ENCODE measurements around the gene ZFPM1.
"Not testable (repeated sequence)": the region's sequence is repeated elsewhere in the genome, so short reads cannot be mapped to it uniquely, and the experiment has no call there.

ZFPM1 gene

DNA sequence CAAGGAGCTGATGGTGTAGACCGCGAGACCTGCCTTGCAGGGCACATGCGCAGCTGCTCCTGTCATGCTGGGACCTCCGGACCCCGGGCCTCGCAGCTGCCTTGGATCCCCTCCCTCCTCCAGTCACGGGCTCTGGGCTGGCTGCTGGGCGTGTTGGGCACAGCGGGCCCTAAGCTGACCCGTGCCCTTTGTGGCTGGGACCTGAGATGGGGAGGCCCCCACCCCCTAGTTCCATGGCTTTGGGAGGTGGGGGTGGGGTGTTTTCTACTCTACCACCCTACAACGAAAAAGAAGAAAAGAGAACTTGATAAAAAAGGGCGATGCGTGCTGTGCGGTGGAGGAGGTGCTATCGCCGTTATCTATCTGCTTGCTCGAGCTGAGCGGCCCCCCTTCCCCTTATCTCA, 14.5 kb downstream of the ZFPM1 start:
- no peak for FAIRE-seq

- no peak for FAIRE-seq
These were observed 15.4 kb downstream of the ZFPM1 start for GRCh38 chr16:88468275-88469129.

DNA sequence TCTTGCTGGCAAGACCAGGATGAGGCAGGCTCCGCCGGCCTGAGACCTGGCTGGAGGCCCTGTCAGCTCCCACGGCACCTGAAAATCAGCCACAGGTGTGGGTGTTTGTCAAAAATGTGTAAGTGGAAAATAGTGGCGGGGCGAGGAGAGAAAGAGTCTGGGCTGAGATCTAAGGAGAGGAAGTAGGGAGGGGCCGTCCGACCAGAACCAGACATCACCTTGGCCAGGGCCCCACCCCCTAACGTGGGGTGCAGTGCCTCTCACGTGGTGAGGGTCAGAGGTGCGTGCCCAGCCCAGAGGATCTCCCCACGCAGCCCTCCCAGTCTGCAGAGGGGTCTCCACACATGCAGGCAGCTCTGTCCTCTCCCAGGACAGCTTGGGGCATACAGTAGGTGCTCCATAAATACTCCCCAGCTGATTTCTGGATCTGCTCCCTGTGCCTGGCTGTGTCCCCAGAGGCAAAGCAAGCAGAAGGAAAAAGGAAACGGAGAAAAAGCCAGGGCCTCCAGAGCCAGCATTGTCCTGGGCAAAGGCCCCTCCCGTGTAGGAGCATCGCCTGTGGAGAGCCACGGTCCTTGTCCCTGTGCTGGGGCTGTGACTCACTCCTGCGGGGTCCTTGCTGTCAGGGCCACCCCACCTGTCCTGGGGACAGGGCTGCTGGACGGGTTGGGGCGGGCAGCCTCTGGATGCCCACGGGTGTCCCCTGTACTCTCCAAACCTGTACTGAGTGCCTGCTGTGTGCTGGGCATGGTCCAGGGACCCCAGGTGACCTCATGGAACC, 16.7 kb downstream of the ZFPM1 start:
- FAIRE-seq, result no peak

DNA sequence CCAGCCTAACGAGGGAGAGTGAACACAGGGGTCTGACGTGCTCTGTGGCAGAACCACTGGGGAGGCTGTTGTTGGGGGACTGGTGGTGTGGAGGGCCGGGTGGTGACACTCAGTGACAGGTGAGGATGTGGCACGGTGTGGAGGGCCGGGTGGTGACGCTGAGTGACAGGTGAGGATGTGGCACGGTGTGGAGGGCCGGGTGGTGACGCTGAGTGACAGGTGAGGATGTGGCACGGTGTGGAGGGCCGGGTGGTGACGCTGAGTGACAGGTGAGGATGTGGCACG, 17.3 kb downstream of the ZFPM1 start:
- not testable (repeated sequence) for FAIRE-seq

DNA sequence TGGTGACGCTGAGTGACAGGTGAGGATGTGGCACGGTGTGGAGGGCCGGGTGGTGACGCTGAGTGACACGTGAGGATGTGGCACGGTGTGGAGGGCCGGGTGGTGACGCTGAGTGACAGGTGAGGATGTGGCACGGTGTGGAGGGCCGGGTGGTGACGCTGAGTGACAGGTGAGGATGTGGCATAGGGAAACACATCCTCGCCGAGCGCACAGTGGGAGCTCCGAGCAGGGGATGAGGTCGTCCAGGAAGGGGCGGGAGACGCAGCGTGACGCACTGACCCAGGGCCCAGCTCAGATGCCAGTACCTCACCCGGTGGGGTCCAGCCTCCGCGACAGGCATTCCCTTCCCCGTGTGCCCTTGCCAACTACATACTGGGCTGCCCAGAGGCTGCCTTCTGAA, 17.6 kb downstream of the ZFPM1 start:
- FAIRE-seq, result not testable (repeated sequence)

GRCh38 chr16:88471115-88471514, 18.0 kb downstream of the ZFPM1 start:
- FAIRE-seq, result no peak

DNA sequence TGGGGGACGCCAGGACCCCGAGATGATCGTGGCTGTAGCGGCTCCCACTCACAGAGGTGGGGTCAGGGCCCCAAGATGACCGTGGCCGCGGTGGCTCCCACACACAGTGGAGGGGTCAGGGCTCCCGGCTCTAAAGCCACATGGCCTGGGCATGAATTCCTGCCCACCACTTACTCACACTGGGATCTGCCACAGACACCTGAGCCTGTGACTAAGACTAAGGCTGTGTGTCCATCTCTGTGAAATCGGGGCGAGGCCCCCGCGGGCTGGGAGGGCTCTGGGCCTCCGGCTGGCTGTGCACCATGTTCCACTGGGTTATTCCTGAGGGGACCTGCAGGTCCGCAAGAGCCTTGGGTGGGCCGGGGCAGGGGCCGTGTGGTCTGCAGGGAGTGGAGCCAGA, 18.5 kb downstream of the ZFPM1 start:
- FAIRE-seq, result no peak

DNA sequence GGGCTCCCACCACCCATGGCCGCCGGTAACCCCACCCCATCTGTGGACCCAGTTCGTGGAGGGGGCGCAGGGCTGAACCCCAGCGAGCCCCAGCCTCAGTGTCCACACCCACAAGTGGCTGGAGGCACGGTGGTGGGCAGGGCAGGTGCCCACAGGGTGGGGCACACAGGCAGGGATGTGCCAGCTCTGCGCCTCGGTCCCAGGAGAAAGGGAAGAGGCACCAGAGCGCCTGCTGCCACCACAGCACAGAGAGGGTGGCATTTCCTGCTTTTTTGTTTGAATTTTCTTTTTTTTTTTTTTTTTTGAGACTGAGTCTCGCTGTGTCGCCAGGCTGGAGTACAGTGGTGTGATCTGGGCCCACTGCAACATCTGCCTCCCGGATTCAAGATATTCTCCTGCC, 19.0 kb downstream of the ZFPM1 start:
- FAIRE-seq, result no peak

DNA sequence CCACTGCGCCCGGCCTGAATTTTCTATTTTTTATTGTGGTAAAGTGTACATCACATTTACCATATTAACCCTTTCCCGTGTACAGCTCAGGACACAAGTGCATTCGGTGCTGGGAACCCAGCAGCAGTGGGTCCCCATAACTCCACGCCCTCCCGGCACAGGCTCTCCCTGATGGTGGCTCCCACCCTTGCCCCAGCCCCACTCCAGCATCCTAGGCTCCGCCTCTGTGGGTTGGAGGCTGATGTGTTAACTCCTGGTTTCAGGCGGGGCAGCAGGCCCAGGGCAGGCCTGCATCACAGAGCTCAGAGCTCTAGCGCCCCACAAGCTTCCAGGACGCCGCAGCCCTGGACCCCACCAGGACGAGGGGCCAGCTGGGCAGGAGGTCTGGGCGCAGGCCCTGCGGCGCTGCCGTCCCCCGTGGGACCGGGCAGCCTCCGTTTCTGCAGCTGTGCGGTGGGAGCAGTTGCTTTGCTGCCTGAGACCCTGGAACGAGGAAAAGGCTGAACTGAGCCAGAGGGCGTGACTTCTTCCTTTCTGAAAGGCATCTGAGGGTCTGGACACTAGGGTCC, 19.6 kb downstream of the ZFPM1 start:
- FAIRE-seq, result no peak

DNA sequence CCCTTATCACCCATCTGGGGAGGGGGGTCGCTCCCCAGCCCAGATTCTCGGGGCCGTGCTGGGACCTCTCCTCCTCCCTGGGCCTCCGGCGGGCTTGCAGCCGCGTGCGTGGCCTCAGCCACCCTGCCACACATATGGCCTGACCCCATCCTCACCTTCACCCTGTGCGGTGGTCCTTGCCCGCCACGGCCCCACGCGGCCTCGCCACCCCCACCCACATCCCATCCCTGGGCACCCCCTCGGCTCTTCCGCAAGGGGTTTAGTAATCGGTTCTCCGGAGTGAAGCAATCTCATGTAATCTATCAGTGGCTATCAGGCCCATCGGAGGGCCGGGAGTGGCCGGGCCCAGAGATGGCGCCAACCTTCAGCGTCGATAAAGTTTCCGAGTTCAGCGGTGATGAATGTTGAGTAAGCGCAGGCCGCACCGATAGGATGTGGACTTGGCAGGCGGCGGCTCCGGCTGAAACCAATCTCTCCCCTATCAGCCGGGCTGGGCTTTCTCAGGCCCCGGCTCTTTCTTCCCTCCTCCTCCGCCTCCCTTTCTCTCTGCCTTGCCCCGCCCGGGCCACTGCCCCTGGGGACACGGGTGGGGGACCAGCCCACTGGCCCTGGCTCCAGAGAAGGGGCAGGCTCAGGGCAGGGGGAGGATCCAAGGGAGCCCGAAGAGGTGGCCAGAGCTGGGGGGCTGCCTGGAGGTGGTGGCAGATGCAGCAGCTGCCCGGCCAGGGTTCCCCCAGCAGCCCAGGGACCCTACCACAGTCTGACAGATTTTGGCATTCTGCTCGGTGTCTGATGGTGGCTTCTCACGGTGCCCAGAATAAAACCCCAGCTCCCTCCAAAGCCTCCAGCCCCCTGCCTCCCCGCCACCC, 20.8 kb downstream of the ZFPM1 start:
- FAIRE-seq, result no peak

- no peak for FAIRE-seq
These were observed 22.0 kb downstream of the ZFPM1 start for GRCh38 chr16:88475037-88475436.

DNA sequence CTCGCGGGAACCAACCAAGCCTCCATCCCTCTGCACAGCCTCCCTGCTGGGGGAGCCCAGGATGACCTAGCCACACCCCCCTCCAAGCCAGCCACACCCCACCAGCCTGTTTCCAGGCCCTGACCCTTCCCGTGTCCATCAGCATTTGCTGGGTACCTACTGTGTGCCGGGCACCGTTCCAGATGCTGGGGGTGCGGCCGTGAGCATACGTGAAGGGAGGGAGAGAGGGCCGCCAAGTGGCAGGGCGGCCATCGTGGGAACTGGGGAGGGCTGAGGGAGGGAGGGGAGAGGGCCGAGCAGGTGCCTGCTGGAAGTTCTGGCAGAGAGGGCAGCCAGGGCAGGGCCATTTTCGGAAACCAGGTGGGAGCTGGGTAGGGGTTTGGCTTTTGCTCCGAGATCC, 23.1 kb downstream of the ZFPM1 start:
- FAIRE-seq, result no peak

GRCh38 chr16:88476817-88477397, 23.8 kb downstream of the ZFPM1 start:
- no peak for FAIRE-seq

DNA sequence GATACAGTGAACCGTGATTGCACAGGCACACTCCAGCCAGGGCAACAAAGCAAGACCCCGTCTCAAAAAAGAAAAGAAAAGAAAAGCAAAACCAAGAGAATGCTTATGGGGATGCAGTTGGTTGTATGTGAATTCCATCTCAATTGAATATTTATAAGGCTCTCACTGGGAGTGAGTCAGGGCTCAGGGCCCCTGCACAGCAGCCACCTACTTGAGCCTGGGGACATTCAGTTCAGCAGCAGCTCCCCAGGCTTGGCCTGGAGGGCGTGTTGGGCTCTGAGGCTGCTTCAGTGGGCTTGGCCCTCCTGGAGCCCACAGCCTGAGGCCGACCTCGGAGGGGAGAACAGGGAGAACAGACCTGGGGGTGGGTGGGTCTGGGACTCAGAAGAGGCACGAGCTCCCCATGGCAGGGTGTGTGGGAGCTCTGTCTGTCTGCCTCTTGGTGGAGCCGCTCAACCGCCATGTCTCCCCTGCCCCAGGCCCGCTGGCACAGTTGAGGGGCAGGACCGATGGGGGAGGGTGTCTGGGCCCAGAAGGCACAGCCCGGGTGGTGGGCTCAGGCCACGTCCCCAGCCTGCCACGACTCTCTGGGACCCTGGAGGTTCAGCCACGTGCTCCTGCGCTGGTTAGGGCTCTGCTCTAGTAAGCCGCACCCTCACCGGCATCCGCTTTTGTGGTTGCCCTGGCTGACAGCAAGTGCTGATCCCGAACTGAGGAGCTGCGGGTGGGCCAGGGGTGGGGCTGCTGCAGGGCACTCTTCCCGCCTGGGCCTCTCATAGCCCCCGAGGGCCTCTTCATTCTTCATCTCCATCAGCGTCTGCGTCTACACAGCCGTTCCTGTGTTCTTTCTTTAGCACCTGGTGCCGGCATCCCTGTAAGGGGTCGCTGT, 24.8 kb downstream of the ZFPM1 start:
- FAIRE-seq, result no peak

- no peak for FAIRE-seq
These were observed 26.1 kb downstream of the ZFPM1 start for GRCh38 chr16:88478889-88479792.

DNA sequence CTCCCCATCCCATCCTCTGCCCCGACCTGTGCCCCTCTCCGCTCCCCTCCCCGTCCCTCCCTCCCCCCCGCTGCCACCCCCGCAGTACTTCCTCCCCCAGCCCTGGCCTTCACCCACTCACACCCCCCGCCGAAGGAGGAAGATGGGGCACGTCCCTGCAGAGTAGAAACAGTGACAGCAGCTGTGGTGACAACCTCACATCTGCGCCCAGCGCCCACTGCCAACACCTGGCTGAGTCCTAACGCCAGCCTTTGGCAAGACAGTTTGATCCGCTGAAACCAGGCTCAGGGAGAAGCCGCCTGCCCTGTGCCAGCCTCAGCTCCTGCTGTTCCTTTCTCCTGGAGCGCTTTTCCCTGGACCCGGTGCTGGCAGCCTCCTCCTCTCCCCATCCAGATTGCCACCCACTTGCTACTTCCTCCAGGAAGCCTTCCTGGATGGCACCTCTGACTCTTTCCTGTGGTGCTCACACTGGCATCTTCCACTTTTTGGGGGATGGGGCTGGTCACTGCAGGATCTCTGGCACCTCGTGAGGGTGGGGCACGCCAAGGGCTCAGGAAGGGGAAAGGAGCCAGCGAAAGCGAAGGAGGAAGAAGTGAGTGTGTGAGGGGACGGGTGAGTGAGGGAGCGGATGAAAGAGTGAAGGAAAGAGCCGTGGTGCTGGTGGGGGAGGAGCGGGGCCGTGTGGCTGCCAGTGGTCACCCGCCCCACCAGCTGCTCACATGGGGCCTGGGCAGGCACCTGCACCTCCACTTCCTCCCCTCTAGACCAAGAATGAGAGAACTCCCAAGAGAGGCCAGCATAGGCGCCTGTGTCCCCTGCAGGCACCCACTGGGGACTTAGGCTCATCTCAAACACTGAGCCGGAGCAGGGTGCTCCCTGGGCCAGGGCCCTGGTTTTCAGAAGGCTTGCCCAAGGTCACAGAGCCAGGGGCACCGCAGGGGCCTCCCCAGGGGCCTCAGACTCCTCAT, 27.0 kb downstream of the ZFPM1 start:
- no peak for FAIRE-seq

- FAIRE-seq, result no peak
These were observed 27.7 kb downstream of the ZFPM1 start for GRCh38 chr16:88480829-88481228.

DNA sequence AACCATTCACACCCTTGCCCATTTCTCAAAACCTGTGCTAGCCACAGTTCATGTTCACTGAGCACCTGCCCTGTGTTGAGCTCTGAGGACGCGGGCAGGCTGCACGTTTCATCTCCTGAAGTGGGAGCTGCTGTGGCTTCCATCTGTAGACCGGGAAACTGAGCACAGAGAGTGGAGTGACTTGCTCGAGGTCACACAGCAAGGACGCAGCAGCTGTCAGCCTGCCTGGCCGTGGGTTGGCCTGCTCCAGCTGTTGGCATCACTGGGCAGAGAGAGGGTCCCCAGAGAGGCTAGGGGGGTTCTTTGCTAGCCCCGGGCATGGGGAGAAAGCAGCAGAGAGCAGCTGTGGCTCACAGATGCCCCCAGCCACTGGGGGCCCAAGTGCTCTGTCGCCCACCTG, 28.8 kb downstream of the ZFPM1 start:
- FAIRE-seq, result no peak

All from endometrium (tissue), 2 donors.